Activated gamma-delta T cell (primary cell): ENCODE data around the gene IRGQ.

Source experiments
- DNase-seq: peaks from one replicate; lab custom pipeline; 2025; lab: John Stamatoyannopoulos, UW

Gene IRGQ

DNA sequence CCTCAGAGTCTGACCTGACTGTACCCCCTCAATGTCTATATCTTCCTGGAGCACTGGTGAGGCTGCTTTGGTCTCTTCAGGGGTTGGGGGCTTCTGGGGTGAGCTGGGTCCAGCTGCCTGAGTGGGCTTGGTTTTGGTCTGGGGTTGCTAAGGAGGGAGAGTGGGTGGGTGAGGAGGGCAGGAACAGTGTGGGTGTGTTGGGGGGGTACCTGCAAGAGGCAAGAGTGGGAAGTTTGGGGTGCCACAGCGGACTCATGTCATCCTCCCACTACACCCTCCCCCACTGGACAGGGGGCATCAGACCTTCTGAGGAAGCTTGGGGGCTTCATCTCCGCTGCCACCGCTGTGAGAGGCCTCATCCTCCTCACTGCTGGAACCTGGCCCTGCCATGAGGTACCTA, 49.4 kb downstream of the IRGQ start:
- DNase-seq: no peak

DNA sequence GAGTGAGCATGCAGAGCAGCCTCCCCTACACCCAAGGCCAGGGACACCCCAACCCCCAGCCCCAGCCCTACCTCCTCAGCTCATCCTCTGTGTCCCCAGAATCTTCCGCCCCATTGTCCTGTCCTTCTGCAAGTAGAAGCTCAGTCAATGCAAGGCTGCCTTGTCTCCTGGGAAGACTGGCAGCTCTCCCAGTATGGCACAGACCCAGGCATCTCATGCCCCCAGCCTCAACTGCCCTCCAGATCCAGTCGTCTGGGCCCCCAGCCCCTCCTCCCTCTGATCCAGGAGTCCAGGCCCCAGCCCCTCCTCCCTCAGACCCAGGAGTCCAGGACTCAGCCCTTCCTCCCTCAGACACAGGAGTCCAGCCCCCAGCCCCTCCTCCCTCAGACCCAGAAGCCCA, 50.0 kb downstream of the IRGQ start:
- DNase-seq: no peak

DNA sequence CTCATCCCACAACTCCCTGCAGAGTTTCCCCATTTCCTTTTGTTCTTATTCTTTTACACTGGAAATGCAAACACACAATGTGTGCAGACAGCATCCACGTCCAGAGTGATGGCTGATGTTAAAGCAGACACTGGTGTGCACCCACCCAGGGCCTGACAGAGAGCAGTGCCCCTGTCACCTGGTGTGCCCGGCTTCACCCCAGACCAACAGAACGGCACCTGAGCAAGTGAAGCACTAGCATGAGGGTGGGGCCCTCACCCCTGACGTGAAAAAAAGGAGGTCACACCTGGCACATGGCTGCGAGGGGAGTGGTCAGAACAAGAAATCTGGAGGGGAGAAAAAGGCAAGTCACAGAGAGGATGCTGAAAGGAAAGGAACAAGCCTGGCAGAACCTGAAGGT, 50.7 kb downstream of the IRGQ start:
- DNase-seq: no peak

DNA sequence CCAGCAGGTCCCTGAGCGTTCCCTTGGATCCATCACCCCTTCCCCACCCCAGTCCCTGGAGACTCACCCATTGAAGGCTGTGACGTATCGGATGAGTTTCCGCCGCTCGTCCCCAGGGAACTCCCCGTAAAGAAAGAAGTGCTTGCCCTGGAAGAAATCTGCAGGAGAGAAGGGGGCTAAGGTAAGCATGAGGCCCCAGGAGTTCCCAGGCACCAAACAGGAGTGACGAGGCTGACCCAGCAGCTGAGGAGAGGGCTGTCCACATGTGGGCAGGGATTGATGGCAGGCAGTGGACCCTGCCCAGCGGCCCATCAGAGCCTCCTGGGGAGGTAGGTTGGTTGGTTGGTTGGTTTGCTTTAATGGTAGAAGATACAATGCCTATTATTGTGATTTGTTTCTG, 51.9 kb downstream of the IRGQ start:
- DNase-seq: no peak

DNA sequence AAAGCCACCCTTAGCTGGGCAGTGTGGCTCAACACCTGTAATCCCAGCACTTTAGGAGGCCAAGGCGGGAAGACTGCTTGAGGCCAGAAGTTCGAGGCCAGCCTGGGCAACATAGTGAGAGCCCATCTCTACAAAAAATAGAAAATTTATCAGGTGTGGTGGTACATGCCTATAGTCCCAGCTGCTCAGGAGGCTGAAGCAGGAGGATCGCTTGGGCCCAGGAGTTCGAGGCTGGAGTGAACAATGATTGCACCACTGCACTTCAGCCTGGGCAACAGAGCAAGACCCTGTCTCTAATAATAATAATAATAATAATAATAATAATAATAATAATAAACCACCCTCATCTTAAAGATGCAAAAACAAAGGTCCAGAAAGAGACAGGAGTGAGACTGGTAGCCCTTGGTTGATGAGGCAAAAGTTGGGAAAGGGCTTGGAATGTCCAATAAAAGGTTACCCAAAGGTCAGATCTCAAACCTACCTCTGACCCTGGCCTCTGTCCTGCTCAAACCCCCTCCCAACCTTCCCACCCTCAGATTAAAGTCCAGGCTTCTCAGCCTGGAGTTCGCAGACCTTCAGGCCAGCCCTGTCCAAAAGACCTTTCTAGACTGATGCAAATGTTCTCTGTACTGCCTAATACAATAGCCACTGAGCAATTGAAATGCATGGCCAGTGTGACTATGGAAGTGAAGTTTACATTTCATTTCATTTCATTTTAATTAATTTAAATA, 53.8 kb downstream of the IRGQ start:
- DNase-seq: no peak

DNA sequence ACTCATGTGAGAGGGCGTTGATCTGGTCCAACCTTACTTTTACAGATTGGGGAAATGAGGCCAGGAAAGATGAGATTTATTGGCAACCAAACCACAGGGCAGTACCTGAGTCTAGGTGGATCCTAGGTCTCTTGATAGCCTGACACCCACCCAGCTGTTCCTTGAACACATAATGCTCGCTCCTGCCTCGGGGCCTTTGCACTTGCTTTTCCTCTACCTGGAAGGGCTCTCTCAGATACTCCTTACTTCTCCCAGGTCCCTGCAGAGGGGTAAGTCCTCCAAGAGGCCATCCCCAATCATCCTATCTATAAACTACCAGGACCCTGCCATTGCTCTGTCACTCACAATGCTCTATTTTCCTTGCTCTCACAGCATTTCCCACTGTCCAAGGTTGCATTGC, 55.6 kb downstream of the IRGQ start:
- DNase-seq: no peak

DNA sequence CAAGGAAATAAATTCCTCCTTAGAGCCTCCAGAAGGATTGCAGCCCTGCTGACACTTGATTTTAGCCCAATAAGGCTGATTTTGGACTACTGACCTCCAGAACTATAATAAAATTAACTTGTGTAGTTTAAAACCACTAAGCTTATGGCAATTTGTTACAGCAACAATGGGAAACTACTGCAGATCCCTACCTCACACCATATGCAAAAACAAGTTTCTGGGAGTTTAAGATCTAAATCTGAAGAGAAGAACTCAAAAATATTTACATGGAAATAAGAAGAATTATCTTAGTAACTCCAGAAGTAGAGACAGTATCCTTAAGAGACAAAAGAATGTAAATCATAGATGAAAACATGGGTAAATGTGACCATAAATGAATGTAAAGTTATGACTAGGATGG, 57.0 kb downstream of the IRGQ start:
- no peak for DNase-seq

DNA sequence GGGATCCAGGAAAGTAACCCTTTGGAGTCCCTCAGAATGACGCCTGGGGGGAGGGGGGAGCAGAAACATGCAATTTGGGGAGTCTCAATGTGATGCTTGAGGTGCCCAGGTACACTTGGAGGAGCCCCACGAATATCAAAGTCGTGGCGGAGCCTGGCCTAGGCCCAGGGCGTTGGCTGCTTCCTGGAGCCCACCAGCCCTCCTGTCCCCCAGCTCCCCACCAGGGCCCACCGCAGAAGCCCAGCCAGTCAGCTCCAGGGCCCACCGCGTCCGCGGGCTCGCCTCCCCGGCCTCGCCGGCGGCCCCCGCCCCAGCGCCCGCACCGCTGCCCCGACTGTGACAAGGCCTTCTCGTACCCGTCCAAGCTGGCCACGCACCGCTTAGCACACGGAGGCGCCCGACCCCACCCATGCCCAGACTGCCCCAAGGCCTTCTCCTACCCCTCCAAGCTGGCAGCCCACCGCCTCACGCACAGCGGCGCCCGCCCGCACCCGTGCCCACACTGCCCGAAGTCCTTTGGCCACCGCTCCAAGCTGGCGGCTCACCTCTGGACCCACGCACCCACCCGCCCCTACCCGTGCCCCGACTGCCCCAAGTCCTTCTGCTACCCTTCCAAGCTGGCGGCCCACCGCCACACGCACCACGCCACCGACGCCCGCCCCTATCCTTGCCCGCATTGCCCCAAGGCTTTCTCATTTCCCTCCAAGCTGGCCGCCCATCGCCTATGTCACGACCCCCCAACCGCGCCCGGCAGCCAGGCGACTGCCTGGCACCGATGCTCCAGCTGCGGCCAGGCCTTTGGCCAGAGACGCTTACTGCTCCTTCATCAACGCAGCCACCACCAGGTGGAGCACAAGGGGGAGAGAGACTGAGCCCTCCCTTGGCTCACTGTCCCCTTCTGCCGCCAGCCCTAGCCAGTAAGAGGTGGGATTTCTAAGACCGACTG, 60.8 kb downstream of the IRGQ start:
- DNase-seq: no peak
